Left ventricle myocardium inferior (tissue), 1 donor: ENCODE measurements around the gene CST4. TPM values are rescaled to one million over a fixed set of nuclear protein-coding genes. Genes with fewer than 3 reads are reported as not detected.
"Not testable (repeated sequence)": the region's sequence is repeated elsewhere in the genome, so short reads cannot be mapped to it uniquely, and the experiment has no call there.

Experiments used
- DNase-seq: peaks from one replicate; pipeline ENCODE4 v3.0.0-alpha.2; 2020
- H3K27ac ChIP-seq: fragments of 200-600 bp; replicated peaks from 2 replicates; pipeline ENCODE4 v1.8.0; 2021
- H3K27me3 ChIP-seq: fragments of 200-600 bp; 2 replicates; pipeline ENCODE4 v1.8.0; 2021; ENCODE audit warnings: low read depth
- H3K36me3 ChIP-seq: fragments of 200-600 bp; 2 replicates; pipeline ENCODE4 v1.8.0; 2021
- H3K4me1 ChIP-seq: fragments of 200-600 bp; 2 replicates; pipeline ENCODE4 v1.8.0; 2021
- H3K4me3 ChIP-seq: fragments of 200-600 bp; 2 replicates; pipeline ENCODE4 v1.8.0; 2021; ENCODE audit warnings: mild to moderate bottlenecking, moderate library complexity
- H3K9me3 ChIP-seq: fragments of 200-600 bp; replicated peaks from 2 replicates; pipeline ENCODE4 v1.8.0; 2021
- intact Hi-C: fragments of 100-400 bp; cut with micrococcal nuclease; formaldehyde crosslinking; loops from one replicate; pipeline ENCODE4 v1.11.0; 2022
- total RNA-seq: library from RNA; stranded (reverse); fragmentation: NEBNext Ultra II Directional; extraction: Animal tissue kit (Norgen Biotek cat#: 25700); gene quantifications from one replicate; pipeline ENCODE4 v1.2.1, GENCODE V29; 2021
- TF ChIP-seq, protein P1 (sequence below): fragments of 200-600 bp; IDR thresholded peaks from 2 replicates; pipeline ENCODE4 v1.8.0; 2021; ENCODE audit warnings: antibody characterized with exemption, mild to moderate bottlenecking, borderline replicate concordance
- donor health status: DM: no; HTN: yes; CAD: no; lungs with severe emphysema.

CST4 gene
- total RNA-seq, 1 donor from 2014 or later = not detected

DNA sequence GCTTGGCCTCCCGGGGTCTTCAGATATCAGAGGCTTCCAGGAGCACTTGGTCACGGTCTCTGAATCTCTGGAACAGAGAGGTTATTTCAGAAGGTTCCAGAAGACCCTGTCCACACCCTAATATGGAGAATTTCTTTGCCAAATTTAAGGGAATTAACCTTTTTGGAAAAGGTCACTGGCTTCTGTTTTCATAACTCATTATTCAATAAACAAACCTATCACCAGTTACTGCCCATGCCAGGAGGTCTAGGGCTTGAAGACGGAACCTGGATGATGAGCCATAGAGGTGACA, 507 bp upstream of the CST4 start:
- Histone ChIP-seq H3K36me3 (no peaks in the 10 kb centered on the region), H3K27ac (no peak overlapping the region), H3K4me1 (peaks cover 25% of the 10 kb centered on the region), H3K4me3 (no peak overlapping the region), H3K27me3 (no peaks in the 10 kb centered on the region), H3K9me3 (no peaks in the 10 kb centered on the region)
- TF ChIP-seq, protein P1, sequence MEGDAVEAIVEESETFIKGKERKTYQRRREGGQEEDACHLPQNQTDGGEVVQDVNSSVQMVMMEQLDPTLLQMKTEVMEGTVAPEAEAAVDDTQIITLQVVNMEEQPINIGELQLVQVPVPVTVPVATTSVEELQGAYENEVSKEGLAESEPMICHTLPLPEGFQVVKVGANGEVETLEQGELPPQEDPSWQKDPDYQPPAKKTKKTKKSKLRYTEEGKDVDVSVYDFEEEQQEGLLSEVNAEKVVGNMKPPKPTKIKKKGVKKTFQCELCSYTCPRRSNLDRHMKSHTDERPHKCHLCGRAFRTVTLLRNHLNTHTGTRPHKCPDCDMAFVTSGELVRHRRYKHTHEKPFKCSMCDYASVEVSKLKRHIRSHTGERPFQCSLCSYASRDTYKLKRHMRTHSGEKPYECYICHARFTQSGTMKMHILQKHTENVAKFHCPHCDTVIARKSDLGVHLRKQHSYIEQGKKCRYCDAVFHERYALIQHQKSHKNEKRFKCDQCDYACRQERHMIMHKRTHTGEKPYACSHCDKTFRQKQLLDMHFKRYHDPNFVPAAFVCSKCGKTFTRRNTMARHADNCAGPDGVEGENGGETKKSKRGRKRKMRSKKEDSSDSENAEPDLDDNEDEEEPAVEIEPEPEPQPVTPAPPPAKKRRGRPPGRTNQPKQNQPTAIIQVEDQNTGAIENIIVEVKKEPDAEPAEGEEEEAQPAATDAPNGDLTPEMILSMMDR = no peak
- DNase-seq = no peak
- intact Hi-C loops = no loop called here

DNA sequence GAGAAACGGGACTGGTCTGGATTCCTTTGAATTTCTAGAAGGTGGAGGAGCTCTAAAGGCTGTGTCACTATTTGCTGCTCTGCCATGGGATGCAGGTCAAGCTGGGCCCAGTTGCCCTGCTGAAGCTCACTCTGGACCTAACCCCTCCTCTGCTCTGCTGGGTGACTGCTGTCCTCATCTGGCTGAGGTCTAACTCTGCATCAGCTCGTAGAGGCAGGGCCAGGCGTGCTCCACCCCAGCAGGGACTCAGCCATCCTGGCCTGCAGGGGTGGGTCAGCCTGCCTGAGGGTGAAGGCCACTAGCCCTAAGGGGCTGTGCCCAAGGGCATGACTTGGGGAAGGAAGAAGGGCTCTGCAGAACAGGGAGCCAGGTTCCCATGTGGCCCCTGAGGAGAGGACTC, 852 bp downstream of the CST4 start:
- Histone ChIP-seq H3K36me3 (no peaks in the 10 kb centered on the region), H3K4me1 (peaks cover 15% of the 10 kb centered on the region), H3K4me3 (no peak overlapping the region), H3K27me3 (no peaks in the 10 kb centered on the region), H3K27ac (no peak overlapping the region), H3K9me3 (no peaks in the 10 kb centered on the region)
- intact Hi-C loops = no loop called here
- DNase-seq = no peak
- TF ChIP-seq, protein P1 = no peak

DNA sequence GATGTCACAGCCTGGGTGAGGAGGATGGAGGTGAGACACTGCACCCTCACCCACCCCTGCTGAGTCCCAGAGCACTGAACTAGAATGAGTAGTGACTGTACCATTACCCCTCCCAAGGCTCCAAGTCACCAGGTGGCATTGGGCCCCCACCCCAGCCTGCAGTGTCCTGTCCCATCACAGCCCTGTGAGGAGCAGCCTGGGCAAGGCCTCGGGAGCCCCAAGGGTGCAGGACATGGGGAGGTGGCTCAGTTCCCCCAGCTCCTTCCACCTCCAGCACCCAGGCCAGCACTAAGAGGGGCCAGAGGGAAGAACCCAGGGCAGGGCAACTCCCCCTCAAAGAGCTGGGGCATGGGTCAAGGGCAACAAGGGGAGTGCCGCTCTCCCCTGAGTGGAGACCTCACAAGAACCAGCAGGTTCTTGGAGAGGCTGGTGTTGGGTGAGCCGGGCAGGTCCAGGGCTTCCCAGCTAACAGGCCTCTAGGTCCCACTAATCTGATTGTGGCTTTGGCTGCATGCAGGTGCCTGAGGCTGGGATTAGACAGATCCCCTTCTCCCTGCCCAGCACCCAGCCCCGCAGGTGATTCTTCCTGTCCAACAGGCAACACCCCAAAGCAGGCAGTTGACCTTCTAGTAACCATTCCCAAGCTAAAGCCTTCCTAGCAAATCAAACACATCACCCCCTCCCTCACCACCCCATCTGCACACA, 2.6 kb downstream of the CST4 start:
- no peak overlapping the region for H3K4me3 ChIP-seq
- intact Hi-C loops = no loop called here
- H3K27me3 ChIP-seq = no peaks in the 10 kb centered on the region
- no peak overlapping the region for H3K27ac ChIP-seq
- H3K4me1 ChIP-seq = no peaks in the 10 kb centered on the region
- H3K9me3 ChIP-seq = no peaks in the 10 kb centered on the region
- DNase-seq = no peak
- TF ChIP-seq, protein P1 = no peak
- H3K36me3 ChIP-seq = no peaks in the 10 kb centered on the region

DNA sequence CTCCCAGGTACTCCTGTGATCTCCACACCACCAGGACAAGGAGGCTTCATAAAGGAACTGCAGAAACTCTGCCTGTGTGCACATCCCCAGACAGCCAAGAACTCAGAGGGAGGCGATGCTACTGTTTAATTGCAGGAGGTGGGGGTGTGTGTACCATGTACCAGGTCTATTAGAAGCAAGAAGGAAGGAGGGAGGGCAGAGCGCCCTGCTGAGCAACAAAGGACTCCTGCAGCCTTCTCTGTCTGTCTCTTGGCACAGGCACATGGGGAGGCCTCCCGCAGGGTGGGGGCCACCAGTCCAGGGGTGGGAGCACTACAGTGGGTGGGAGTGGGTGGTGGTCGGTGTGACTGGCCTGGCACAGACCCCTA, 3.3 kb downstream of the CST4 start:
- DNase-seq = not testable (repeated sequence)

DNA sequence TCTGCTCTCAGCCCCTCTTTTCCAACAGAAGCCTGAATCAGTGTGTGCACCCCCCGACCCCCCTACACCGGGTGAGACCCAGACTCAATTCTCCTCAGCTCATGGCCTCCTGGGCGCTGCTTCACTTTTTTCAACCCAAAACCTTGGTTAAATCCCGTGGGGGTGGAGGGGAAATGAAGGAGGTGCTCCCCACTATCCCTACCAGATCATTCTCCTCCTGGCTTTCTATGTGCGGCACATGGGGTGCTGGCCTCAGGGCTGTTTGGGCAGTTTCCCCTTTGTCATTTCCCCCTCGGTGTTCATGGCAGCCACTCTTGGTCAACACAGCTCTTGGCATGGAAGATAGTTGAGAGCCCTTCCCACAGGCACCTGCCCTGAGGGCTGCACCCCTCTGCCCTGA, 4.6 kb downstream of the CST4 start:
- intact Hi-C loops = no loop called here
- TF ChIP-seq, protein P1 = no peak
- H3K27ac ChIP-seq = no peak overlapping the region
- DNase-seq = no peak
- H3K9me3 ChIP-seq = no peaks in the 10 kb centered on the region
- no peak overlapping the region for H3K4me3 ChIP-seq
- no peaks in the 10 kb centered on the region for H3K36me3 ChIP-seq
- H3K4me1 ChIP-seq = no peaks in the 10 kb centered on the region
- no peaks in the 10 kb centered on the region for H3K27me3 ChIP-seq

More for the DNA sequence above, 3.3 kb downstream of the CST4 start:
- H3K4me3 ChIP-seq, H3K4me1 ChIP-seq, H3K27me3 ChIP-seq, H3K36me3 ChIP-seq, intact Hi-C loops, H3K9me3 ChIP-seq, H3K27ac ChIP-seq: not testable (repeated sequence)

DNA sequence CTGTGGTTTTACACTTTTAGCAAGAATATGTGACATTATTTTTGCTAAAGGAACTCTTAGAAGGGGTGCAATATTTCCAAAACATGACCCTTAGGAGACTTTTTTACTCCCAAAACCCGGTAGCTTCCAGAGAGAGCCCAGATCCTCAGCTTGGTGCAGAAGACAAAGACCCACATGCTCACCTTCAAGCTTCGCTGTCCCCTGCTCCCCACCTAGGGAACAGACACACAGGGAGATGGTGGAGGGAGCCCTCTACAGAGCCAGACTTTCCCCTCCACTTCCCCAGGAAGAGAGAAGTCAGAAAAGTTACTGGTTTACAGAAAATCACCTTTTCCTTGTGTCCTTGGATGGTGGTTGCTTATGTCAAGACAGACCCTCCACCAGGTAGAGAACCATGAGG, 5.0 kb downstream of the CST4 start:
- no peaks in the 10 kb centered on the region for H3K4me1 ChIP-seq
- H3K9me3 ChIP-seq = no peaks in the 10 kb centered on the region
- no peaks in the 10 kb centered on the region for H3K27me3 ChIP-seq
- H3K27ac ChIP-seq = no peak overlapping the region
- intact Hi-C loops = no loop called here
- no peaks in the 10 kb centered on the region for H3K36me3 ChIP-seq
- DNase-seq = no peak
- TF ChIP-seq, protein P1 = no peak
- no peak overlapping the region for H3K4me3 ChIP-seq
